ENCODE data around the gene TSPAN18. TPM values are rescaled to one million over a fixed set of nuclear protein-coding genes. Genes with fewer than 3 reads are reported as not detected.

Gene TSPAN18
- polyA plus RNA-seq, 6 donors from 2014 or later, result 0.27 to 1.6 (median 1.1) TPM; not detected in 1

GRCh38 chr11:44963948-44964347 is 237.2 kb downstream of the TSPAN18 start:
- peak overlapping the region in 1 of 6 donors; percentile 70 for H3K27ac Mint-ChIP-seq
- no peak for DNase-seq
- ATAC-seq (ENCODE audit: low read depth in 2 of 2), result no peak

GRCh38 chr11:44964526-44965209 is 237.9 kb downstream of the TSPAN18 start:
- no peak for DNase-seq
- no peaks in the 10 kb centered on the region for H3K27me3 Mint-ChIP-seq
- H3K36me3 Mint-ChIP-seq, result no peaks in the 10 kb centered on the region
- H3K4me3 Mint-ChIP-seq, result no peak overlapping the region
- ATAC-seq (ENCODE audit: low read depth in 2 of 2), result no peak
- H3K9me3 Mint-ChIP-seq, result no peaks in the 10 kb centered on the region
- H3K27ac Mint-ChIP-seq, result peak overlapping the region in 3 of 6 donors; percentile 8 to 67 (median 16)
- H3K4me1 Mint-ChIP-seq, result peaks cover 0 to 8% (median 6%) of the 10 kb centered on the region in 3 donors

More at GRCh38 chr11:44963948-44964347, 237.2 kb downstream of the TSPAN18 start:
- H3K36me3 Mint-ChIP-seq, result no peaks in the 10 kb centered on the region
- H3K4me1 Mint-ChIP-seq, result peaks cover 0 to 8% (median 6%) of the 10 kb centered on the region in 3 donors
- H3K27me3 Mint-ChIP-seq, result no peaks in the 10 kb centered on the region
- H3K4me3 Mint-ChIP-seq, result peak overlapping the region in 1 of 8 donors; percentile 74
- no peaks in the 10 kb centered on the region for H3K9me3 Mint-ChIP-seq

GRCh38 chr11:44966694-44967093 is 239.9 kb downstream of the TSPAN18 start:
- peaks cover 0 to 8% (median 6%) of the 10 kb centered on the region in 3 donors for H3K4me1 Mint-ChIP-seq
- ATAC-seq (ENCODE audit: low read depth in 2 of 2), result no peak
- H3K9me3 Mint-ChIP-seq, result no peaks in the 10 kb centered on the region
- DNase-seq, result no peak
- no peak overlapping the region for H3K27ac Mint-ChIP-seq
- no peaks in the 10 kb centered on the region for H3K36me3 Mint-ChIP-seq
- H3K27me3 Mint-ChIP-seq, result no peaks in the 10 kb centered on the region
- no peak overlapping the region for H3K4me3 Mint-ChIP-seq

GRCh38 chr11:44967930-44968496 is 241.3 kb downstream of the TSPAN18 start:
- H3K27ac Mint-ChIP-seq, result peak overlapping the region in 1 of 6 donors; percentile 27
- H3K36me3 Mint-ChIP-seq, result no peaks in the 10 kb centered on the region
- H3K4me3 Mint-ChIP-seq, result no peak overlapping the region
- no peak for DNase-seq
- H3K27me3 Mint-ChIP-seq, result no peaks in the 10 kb centered on the region
- no peaks in the 10 kb centered on the region for H3K9me3 Mint-ChIP-seq
- ATAC-seq (ENCODE audit: low read depth in 2 of 2), result no peak
- peaks cover 0 to 8% (median 6%) of the 10 kb centered on the region in 3 donors for H3K4me1 Mint-ChIP-seq

GRCh38 chr11:44968510-44968909 is 241.7 kb downstream of the TSPAN18 start:
- no peak for ATAC-seq (ENCODE audit: low read depth in 2 of 2)
- H3K4me1 Mint-ChIP-seq, result peaks cover 0 to 6% (median 4%) of the 10 kb centered on the region in 3 donors
- peaks cover 0 to 4% (median 0%) of the 10 kb centered on the region in 3 donors for H3K27me3 Mint-ChIP-seq
- no peak for DNase-seq
- H3K27ac Mint-ChIP-seq, result no peak overlapping the region
- H3K9me3 Mint-ChIP-seq, result no peaks in the 10 kb centered on the region
- H3K4me3 Mint-ChIP-seq, result no peak overlapping the region
- H3K36me3 Mint-ChIP-seq, result no peaks in the 10 kb centered on the region

GRCh38 chr11:44969651-44970252 is 243.0 kb downstream of the TSPAN18 start:
- no peaks in the 10 kb centered on the region for H3K4me1 Mint-ChIP-seq
- H3K4me3 Mint-ChIP-seq, result no peak overlapping the region
- ATAC-seq (ENCODE audit: low read depth in 2 of 2) (no peak), DNase-seq (no peak)
- peaks cover 0 to 4% (median 0%) of the 10 kb centered on the region in 3 donors for H3K27me3 Mint-ChIP-seq
- H3K36me3 Mint-ChIP-seq, result no peaks in the 10 kb centered on the region
- H3K9me3 Mint-ChIP-seq, result no peaks in the 10 kb centered on the region
- no peak overlapping the region for H3K27ac Mint-ChIP-seq

- no peak for ATAC-seq (ENCODE audit: low read depth in 2 of 2)
- Mint-ChIP-seq H3K27ac (no peak overlapping the region), H3K9me3 (no peaks in the 10 kb centered on the region), H3K27me3 (peaks cover 0 to 4% (median 0%) of the 10 kb centered on the region in 3 donors), H3K36me3 (no peaks in the 10 kb centered on the region), H3K4me1 (no peaks in the 10 kb centered on the region), H3K4me3 (no peak overlapping the region)
- DNase-seq, result no peak
These were observed 243.5 kb downstream of the TSPAN18 start for GRCh38 chr11:44970293-44970692.

- Mint-ChIP-seq H3K4me1 (no peaks in the 10 kb centered on the region), H3K4me3 (no peak overlapping the region), H3K27me3 (peaks cover 0 to 4% (median 0%) of the 10 kb centered on the region in 3 donors), H3K36me3 (no peaks in the 10 kb centered on the region), H3K27ac (no peak overlapping the region), H3K9me3 (no peaks in the 10 kb centered on the region)
- ATAC-seq (ENCODE audit: low read depth in 2 of 2) (no peak), DNase-seq (no peak)
These were observed 244.4 kb downstream of the TSPAN18 start for GRCh38 chr11:44971185-44971584.

GRCh38 chr11:44972746-44973435 is 246.1 kb downstream of the TSPAN18 start:
- peaks cover 0 to 7% (median 7%) of the 10 kb centered on the region in 3 donors for H3K4me1 Mint-ChIP-seq

GRCh38 chr11:44973632-44974401 is 247.1 kb downstream of the TSPAN18 start:
- H3K9me3 Mint-ChIP-seq, result no peaks in the 10 kb centered on the region
- peaks cover 0 to 7% (median 7%) of the 10 kb centered on the region in 3 donors for H3K4me1 Mint-ChIP-seq
- no peak for DNase-seq
- no peak overlapping the region for H3K4me3 Mint-ChIP-seq
- H3K27me3 Mint-ChIP-seq, result peaks cover 0 to 5% (median 4%) of the 10 kb centered on the region in 3 donors
- no peaks in the 10 kb centered on the region for H3K36me3 Mint-ChIP-seq
- ATAC-seq (ENCODE audit: low read depth in 2 of 2), result no peak
- H3K27ac Mint-ChIP-seq, result peak overlapping the region in 2 of 6 donors; percentile 7 to 48

More at GRCh38 chr11:44972746-44973435, 246.1 kb downstream of the TSPAN18 start:
- ATAC-seq (ENCODE audit: low read depth in 2 of 2), result no peak
- Mint-ChIP-seq H3K27me3 (peaks cover 0 to 5% (median 4%) of the 10 kb centered on the region in 3 donors), H3K27ac (peak overlapping the region in 1 of 6 donors; percentile 27), H3K9me3 (no peaks in the 10 kb centered on the region), H3K4me3 (no peak overlapping the region), H3K36me3 (no peaks in the 10 kb centered on the region)
- DNase-seq, result no peak

- peaks cover 0 to 10% (median 7%) of the 10 kb centered on the region in 3 donors for H3K4me1 Mint-ChIP-seq
These were observed 247.7 kb downstream of the TSPAN18 start for GRCh38 chr11:44974402-44975000.

GRCh38 chr11:44976576-44976975 is 249.8 kb downstream of the TSPAN18 start:
- Mint-ChIP-seq H3K4me1 (peaks cover under 1 to 13% (median 7%) of the 10 kb centered on the region in 3 donors), H3K9me3 (no peaks in the 10 kb centered on the region), H3K4me3 (peak overlapping the region in 1 of 8 donors; percentile 35), H3K27me3 (peaks cover 4 to 6% (median 5%) of the 10 kb centered on the region in 3 donors), H3K27ac (peak overlapping the region in 1 of 6 donors; percentile 39), H3K36me3 (no peaks in the 10 kb centered on the region)
- ATAC-seq (ENCODE audit: low read depth in 2 of 2), result no peak
- no peak for DNase-seq

More at GRCh38 chr11:44974402-44975000, 247.7 kb downstream of the TSPAN18 start:
- ATAC-seq (ENCODE audit: low read depth in 2 of 2) (no peak), DNase-seq (no peak)
- no peaks in the 10 kb centered on the region for H3K9me3 Mint-ChIP-seq
- peak overlapping the region in 1 of 8 donors; percentile 16 for H3K4me3 Mint-ChIP-seq
- peaks cover 2 to 5% (median 4%) of the 10 kb centered on the region in 3 donors for H3K27me3 Mint-ChIP-seq
- H3K36me3 Mint-ChIP-seq, result no peaks in the 10 kb centered on the region
- peak overlapping the region in 2 of 6 donors; percentile 48 to 83 for H3K27ac Mint-ChIP-seq

Measured in naive B cell (primary cell).